ENCODE results near the gene BLTP3B.
"Not testable (repeated sequence)": the region's sequence is repeated elsewhere in the genome, so short reads cannot be mapped to it uniquely, and the experiment has no call there.

Gene BLTP3B

DNA sequence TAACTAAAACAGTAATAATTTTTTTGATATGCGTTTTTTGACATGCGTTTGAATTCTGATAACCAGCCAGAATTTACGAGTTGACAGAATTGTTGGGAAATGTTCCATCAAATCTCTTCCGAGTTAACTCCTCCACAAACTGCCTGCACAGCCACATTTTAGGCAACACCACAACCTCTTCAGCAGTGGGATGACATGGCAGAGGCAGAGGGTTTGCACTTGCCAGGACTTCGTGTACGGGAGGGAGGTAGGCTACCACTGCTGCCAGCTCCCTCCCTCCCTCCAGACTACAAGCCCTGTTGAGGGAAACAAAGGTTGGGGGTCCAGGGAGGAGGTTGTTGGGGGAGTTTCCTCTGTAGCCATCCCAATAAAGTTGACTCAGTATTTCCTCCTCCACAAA is 43.4 kb upstream of the BLTP3B start:
- no peak overlapping the region for H3K4me3 ChIP-seq (ENCODE audit: control insufficient read depth, low read depth, low read length)
- TF ChIP-seq, protein P1, sequence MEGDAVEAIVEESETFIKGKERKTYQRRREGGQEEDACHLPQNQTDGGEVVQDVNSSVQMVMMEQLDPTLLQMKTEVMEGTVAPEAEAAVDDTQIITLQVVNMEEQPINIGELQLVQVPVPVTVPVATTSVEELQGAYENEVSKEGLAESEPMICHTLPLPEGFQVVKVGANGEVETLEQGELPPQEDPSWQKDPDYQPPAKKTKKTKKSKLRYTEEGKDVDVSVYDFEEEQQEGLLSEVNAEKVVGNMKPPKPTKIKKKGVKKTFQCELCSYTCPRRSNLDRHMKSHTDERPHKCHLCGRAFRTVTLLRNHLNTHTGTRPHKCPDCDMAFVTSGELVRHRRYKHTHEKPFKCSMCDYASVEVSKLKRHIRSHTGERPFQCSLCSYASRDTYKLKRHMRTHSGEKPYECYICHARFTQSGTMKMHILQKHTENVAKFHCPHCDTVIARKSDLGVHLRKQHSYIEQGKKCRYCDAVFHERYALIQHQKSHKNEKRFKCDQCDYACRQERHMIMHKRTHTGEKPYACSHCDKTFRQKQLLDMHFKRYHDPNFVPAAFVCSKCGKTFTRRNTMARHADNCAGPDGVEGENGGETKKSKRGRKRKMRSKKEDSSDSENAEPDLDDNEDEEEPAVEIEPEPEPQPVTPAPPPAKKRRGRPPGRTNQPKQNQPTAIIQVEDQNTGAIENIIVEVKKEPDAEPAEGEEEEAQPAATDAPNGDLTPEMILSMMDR (conservative IDR thresholded peaks at IDR 0.05; ENCODE audit: control insufficient read depth, insufficient read depth, low read depth, low read length) = no peak

DNA sequence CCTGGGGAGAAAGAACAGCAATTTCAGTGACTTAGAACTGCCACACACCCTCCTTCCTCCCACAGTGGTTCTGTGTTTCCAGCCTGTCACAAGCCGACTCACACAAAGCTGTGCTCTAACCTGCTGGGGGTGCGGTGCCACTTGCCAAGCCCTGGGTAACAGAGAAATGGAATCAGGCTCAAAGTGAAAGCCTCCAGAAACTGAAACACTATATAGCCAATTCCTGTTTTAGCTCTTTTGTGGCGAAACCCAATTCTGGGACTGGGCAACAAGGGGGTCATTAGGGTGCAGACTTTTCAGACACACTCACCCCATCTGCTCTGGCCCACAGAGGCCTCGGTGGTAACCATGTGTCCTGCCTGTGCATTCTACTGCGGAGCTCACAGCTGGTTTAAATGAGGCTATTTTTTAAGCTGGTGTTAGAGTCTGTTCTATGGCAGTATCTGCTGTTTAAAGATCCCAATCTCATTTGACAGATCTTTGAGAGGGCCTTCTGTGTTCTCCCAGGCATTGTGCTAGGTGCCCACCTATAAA is 42.8 kb upstream of the BLTP3B start:
- TF ChIP-seq, protein P1 (conservative IDR thresholded peaks at IDR 0.05; ENCODE audit: control insufficient read depth, insufficient read depth, low read depth, low read length) = no peak
- no peak overlapping the region for H3K4me3 ChIP-seq (ENCODE audit: control insufficient read depth, low read depth, low read length)

More for the DNA sequence above, 43.4 kb upstream of the BLTP3B start:
- no peak for DNase-seq (ENCODE audit: low read depth)

DNA sequence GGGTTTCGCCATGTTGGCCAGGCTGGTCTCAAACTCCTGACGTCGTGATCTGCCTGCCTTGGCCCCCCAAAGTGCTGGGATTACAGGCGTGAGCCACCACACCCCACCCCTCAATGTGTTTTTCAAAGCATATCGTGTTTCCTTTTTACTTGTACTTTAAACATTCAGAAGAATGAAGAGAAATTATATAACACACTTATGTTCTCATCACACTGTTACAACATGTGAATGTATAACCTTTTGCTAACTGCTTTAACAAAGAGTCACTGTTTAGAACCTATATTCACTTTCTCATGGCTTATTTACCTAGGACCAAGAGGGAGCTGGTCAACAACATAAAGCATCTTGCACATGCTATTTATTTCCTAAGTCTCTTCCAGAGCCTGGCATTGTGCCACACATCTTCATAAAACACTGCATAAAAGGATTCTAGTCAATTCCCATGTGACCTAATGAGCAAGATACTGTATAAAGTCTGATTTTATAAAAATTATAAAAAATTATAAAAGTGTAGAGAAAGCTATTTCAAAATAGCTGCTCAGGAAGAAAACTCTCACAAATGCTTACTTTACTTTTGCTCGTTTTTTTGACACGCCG is 42.0 kb upstream of the BLTP3B start:
- no peak overlapping the region for H3K4me3 ChIP-seq (ENCODE audit: control insufficient read depth, low read depth, low read length)
- DNase-seq (ENCODE audit: low read depth) = peak; percentile 47
- TF ChIP-seq, protein P1 (conservative IDR thresholded peaks at IDR 0.05; ENCODE audit: control insufficient read depth, insufficient read depth, low read depth, low read length) = no peak

More for the DNA sequence above, 42.8 kb upstream of the BLTP3B start:
- DNase-seq (ENCODE audit: low read depth) = no peak

DNA sequence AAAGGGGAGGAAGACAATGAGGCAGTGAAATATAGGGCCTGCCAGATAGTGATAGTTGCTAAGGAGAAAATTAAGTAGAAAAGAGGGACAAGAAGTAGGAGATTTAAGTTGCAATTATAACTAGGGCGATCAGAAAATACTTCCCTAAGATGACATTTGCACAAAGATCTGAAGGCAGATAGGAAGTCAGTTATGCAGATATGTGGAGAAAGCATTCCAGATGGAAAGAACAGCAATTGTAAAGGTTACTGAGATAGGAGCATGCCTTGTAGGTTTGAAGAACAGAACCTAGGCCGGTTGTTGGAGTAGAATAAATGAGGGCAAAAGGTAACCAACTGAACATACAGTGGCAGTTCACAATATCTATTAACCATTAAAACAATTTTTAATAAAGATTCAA is 36.6 kb upstream of the BLTP3B start:
- DNase-seq (ENCODE audit: low read depth) = no peak
- TF ChIP-seq, protein P1 (conservative IDR thresholded peaks at IDR 0.05; ENCODE audit: control insufficient read depth, insufficient read depth, low read depth, low read length) = no peak
- H3K4me3 ChIP-seq (ENCODE audit: control insufficient read depth, low read depth, low read length) = no peak overlapping the region

DNA sequence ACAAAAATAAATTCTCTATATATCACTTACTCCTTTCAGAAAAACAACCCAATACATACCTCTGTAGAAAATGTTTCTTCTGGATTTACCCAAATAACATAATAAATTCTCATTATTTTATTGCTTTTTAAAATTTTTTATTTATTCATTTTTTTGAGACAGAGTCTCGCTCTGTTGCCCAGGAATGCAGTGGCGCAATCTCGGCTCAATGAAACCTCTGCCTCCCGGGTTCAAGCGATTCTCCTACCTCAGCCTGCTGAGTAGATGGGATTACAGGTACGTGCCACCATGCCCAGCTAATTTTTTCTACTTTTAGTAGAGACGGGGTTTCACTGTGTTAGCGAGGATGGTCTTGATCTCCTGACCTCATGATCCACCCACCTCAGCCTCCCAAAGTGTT is 33.8 kb upstream of the BLTP3B start:
- not testable (repeated sequence) for DNase-seq (ENCODE audit: low read depth)

DNA sequence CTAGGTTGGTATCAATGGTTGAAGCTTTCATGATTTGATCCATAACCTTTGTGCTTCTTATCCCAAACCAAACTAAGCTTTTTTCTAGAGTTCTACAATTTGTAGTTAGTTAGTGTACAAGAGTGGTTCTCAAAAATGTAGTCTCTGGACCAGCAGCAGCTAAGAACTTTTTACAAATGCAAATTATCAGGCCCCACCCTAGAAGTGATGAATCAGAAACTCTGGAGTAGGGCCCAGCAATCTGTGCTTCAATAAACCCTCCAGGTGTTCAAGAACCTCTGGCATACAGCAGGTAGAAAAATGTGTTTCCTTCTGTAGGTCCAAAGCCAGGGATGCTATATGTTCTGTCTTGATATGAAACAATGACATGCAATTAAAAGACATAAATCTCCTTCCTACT is 31.8 kb upstream of the BLTP3B start:
- DNase-seq (ENCODE audit: low read depth) = no peak
- H3K4me3 ChIP-seq (ENCODE audit: control insufficient read depth, low read depth, low read length) = no peak overlapping the region
- TF ChIP-seq, protein P1 (conservative IDR thresholded peaks at IDR 0.05; ENCODE audit: control insufficient read depth, insufficient read depth, low read depth, low read length) = no peak

More for the DNA sequence above, 33.8 kb upstream of the BLTP3B start:
- not testable (repeated sequence) for H3K4me3 ChIP-seq (ENCODE audit: control insufficient read depth, low read depth, low read length)

DNA sequence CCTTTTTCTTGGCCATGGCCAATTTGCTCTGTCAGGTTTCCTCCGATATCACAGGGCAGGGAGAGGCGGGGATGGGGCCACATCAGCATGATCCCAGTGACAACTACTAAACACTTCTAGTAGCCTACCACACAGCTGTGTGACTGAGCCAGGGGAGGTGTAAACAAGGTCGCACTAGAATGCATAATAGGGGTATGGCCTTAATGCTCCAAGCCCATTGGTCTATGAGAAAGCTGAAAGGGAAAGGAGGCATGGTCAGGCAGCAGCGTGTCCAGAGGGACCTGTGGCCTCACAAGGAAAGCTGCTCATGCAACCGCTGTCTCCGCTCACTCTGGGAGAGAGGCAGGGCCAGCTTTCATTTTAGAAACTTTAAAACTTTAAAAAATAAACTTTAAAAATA is 30.4 kb upstream of the BLTP3B start:
- TF ChIP-seq, protein P1 (conservative IDR thresholded peaks at IDR 0.05; ENCODE audit: control insufficient read depth, insufficient read depth, low read depth, low read length) = no peak
- DNase-seq (ENCODE audit: low read depth) = no peak
- H3K4me3 ChIP-seq (ENCODE audit: control insufficient read depth, low read depth, low read length) = no peak overlapping the region
